Endothelial cell (in vitro differentiated cells): ENCODE data around the gene GALNT9. TPM values are rescaled to one million over a fixed set of nuclear protein-coding genes. Genes with fewer than 3 reads are reported as not detected.
"Not testable (repeated sequence)": the region's sequence is repeated elsewhere in the genome, so short reads cannot be mapped to it uniquely, and the experiment has no call there.

Source experiments
- DNase-seq: peaks from one replicate; pipeline ENCODE4 v3.0.0; 2021; ENCODE audit warnings: low spot score
- H3K27ac Mint-ChIP-seq: one replicate; pipeline ENCODE4 v1.8.0; 2021; ENCODE audit warnings: mixed read lengths, inconsistent platforms; ENCODE audit not compliant: unreplicated experiment
- H3K27me3 Mint-ChIP-seq: one replicate; pipeline ENCODE4 v1.8.0; 2021; ENCODE audit warnings: mild to moderate bottlenecking, moderate library complexity, mixed read lengths, inconsistent platforms; ENCODE audit not compliant: unreplicated experiment
- H3K36me3 Mint-ChIP-seq: one replicate; pipeline ENCODE4 v1.8.0; 2021; ENCODE audit warnings: mild to moderate bottlenecking, low read depth, mixed read lengths, inconsistent platforms; ENCODE audit not compliant: unreplicated experiment
- H3K4me1 Mint-ChIP-seq: one replicate; pipeline ENCODE4 v1.8.0; 2021; ENCODE audit warnings: mild to moderate bottlenecking, mixed read lengths, inconsistent platforms; ENCODE audit not compliant: unreplicated experiment
- H3K4me3 Mint-ChIP-seq: one replicate; pipeline ENCODE4 v1.8.0; 2021; ENCODE audit warnings: mild to moderate bottlenecking, mixed read lengths, inconsistent platforms; ENCODE audit not compliant: unreplicated experiment
- H3K9me3 Mint-ChIP-seq: one replicate; pipeline ENCODE4 v1.8.0; 2021; ENCODE audit warnings: mixed read lengths, inconsistent platforms; ENCODE audit not compliant: unreplicated experiment
- CTCF ChIP-seq: fragments of 200-600 bp; sonication (generic); IDR thresholded peaks from one replicate; pipeline ENCODE4 v1.5.0; 2021; ENCODE audit warnings: antibody characterized with exemption; ENCODE audit not compliant: unreplicated experiment
- long read RNA-seq: library from polyadenylated mRNA; unstranded; transcript quantifications from one replicate; pipeline ENCODE4 v2.0.0, GENCODE V29; 2020; ENCODE audit not compliant: unreplicated experiment
- total RNA-seq: library from RNA; stranded (reverse); fragmentation: NEBNext Ultra II Directional; extraction: Animal tissue kit (Norgen Biotek cat#: 25700); gene quantifications from one replicate; pipeline ENCODE4 v1.2.1, GENCODE V29; 2021; ENCODE audit not compliant: unreplicated experiment

The GALNT9 gene
- not detected for total RNA-seq
- long read RNA-seq, result 0 reads

GRCh38 chr12:132329036-132329719, at the start of gene GALNT9:
Gene GALNT9 (minus strand): TSS chr12:132329589. CDS start chr12:132329203, 386 bp downstream.
- Mint-ChIP-seq H3K4me1 (peaks cover 16% of the 10 kb centered on the region), H3K27ac (no peak within 1 kb of the TSS), H3K36me3 (peaks cover 5% of the 10 kb centered on the region), H3K4me3 (peak within 1 kb of the TSS; percentile 56), H3K9me3 (no peaks in the 10 kb centered on the region), H3K27me3 (peaks cover 18% of the 10 kb centered on the region)
- DNase-seq, result peak; percentile 57
- TF ChIP-seq CTCF, result no peak

GRCh38 chr12:132379057-132379456, 49.7 kb upstream of the GALNT9 start:
- H3K27me3 Mint-ChIP-seq, result peaks cover 17% of the 10 kb centered on the region
- H3K36me3 Mint-ChIP-seq, H3K4me3 Mint-ChIP-seq, DNase-seq, H3K9me3 Mint-ChIP-seq, H3K27ac Mint-ChIP-seq, H3K4me1 Mint-ChIP-seq: not testable (repeated sequence)

- H3K27me3 Mint-ChIP-seq, result peaks cover 21% of the 10 kb centered on the region
- no peak for TF ChIP-seq CTCF
These were observed 47.8 kb upstream of the GALNT9 start for GRCh38 chr12:132377147-132377546.

GRCh38 chr12:132376464-132376830, 47.1 kb upstream of the GALNT9 start:
- Mint-ChIP-seq H3K4me1 (no peaks in the 10 kb centered on the region), H3K4me3 (no peak overlapping the region), H3K9me3 (no peaks in the 10 kb centered on the region), H3K27ac (no peak overlapping the region), H3K36me3 (no peaks in the 10 kb centered on the region), H3K27me3 (peaks cover 21% of the 10 kb centered on the region)
- TF ChIP-seq CTCF, result no peak
- DNase-seq, result no peak

More at GRCh38 chr12:132377147-132377546, 47.8 kb upstream of the GALNT9 start:
- Mint-ChIP-seq H3K36me3 (no peaks in the 10 kb centered on the region), H3K27ac (no peak overlapping the region), H3K4me3 (no peak overlapping the region), H3K9me3 (no peaks in the 10 kb centered on the region), H3K4me1 (no peaks in the 10 kb centered on the region)
- no peak for DNase-seq

GRCh38 chr12:132375747-132376463, 46.5 kb upstream of the GALNT9 start:
- no peaks in the 10 kb centered on the region for H3K4me1 Mint-ChIP-seq
- H3K36me3 Mint-ChIP-seq, result no peaks in the 10 kb centered on the region
- peaks cover 21% of the 10 kb centered on the region for H3K27me3 Mint-ChIP-seq
- peak overlapping the region; percentile 8 for H3K27ac Mint-ChIP-seq
- H3K9me3 Mint-ChIP-seq, result no peaks in the 10 kb centered on the region
- no peak for TF ChIP-seq CTCF
- H3K4me3 Mint-ChIP-seq, result no peak overlapping the region
- no peak for DNase-seq
